NCI-H1105 (cell line): ENCODE results near the gene TMEM8B.

ENCODE experiments used
- DNase-seq: peaks from one replicate; lab custom pipeline; 2025; lab: John Stamatoyannopoulos, UW

The TMEM8B gene

GRCh38 chr9:35811381-35812024 is 17.5 kb upstream of the TMEM8B start:
- no peak for DNase-seq

- peak; percentile 96 for DNase-seq
Observed at GRCh38 chr9:35812025-35812602, 16.9 kb upstream of the TMEM8B start, which contains the start of gene SPAG8. Gene SPAG8 (minus strand): TSS chr9:35812262. CDS start chr9:35812147, 115 bp downstream.

DNA sequence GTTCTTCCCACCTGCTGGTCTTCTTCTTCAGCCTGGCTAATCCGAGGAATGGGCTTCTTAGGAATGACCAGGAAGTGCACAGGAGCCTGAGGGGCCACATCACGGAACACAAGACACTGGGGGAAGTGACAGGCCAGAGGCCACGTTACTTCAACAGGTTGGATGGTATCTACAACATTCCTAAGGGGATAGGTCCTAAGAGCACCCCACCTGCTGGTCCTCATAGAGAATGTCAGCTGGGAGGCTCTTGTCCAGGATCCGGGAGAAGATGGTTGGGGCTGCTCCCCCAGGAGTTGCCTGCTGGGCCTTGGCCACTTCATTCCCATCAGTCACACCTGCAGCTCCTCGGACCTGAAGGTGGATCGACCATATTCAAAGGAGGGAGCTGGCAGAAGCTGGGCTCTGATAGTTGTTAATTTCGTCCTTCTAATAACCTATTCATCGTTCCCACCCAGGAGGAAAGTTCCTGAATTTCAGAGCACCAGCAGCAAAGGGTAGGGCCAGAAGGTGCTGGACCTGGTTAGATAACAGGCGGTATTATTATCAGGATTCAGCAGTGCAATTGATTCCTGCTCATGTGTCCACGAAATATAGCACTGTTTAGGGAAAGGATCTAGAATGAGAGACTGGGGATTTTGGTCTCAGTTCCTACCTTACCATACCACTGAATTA is 15.5 kb upstream of the TMEM8B start:
- DNase-seq = no peak

- DNase-seq = no peak
Observed at GRCh38 chr9:35814106-35814840, 14.8 kb upstream of the TMEM8B start.

- peak; percentile 97 for DNase-seq
Observed at GRCh38 chr9:35814841-35815543, 14.0 kb upstream of the TMEM8B start, which contains the start of gene HINT2. Gene HINT2 (minus strand): TSS chr9:35815042. CDS start chr9:35814979, 63 bp downstream.

- DNase-seq = no peak
Observed at GRCh38 chr9:35816708-35817107, 12.3 kb upstream of the TMEM8B start.

GRCh38 chr9:35818341-35818740 is 10.7 kb upstream of the TMEM8B start:
- no peak for DNase-seq

GRCh38 chr9:35820076-35820475 is 9.0 kb upstream of the TMEM8B start:
- no peak for DNase-seq

DNA sequence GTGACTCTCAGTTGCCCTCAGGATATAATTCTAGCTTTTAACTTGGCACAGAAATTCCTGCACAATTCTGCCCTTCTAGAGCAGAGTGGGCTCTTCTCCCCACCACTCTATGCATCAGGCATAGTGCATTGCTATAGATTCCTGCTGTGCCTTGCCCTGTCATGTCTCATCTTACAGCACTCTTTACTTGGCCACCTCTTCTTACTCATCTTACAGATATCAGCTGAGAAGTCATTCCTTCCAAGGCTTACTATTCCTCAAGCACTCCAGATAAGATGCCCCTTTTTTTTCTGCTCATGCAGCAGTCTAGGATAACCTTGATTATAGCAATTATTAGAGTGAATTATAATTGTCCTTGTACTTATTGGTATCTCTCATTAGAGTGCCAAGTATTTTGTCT is 6.1 kb upstream of the TMEM8B start:
- DNase-seq = no peak

DNA sequence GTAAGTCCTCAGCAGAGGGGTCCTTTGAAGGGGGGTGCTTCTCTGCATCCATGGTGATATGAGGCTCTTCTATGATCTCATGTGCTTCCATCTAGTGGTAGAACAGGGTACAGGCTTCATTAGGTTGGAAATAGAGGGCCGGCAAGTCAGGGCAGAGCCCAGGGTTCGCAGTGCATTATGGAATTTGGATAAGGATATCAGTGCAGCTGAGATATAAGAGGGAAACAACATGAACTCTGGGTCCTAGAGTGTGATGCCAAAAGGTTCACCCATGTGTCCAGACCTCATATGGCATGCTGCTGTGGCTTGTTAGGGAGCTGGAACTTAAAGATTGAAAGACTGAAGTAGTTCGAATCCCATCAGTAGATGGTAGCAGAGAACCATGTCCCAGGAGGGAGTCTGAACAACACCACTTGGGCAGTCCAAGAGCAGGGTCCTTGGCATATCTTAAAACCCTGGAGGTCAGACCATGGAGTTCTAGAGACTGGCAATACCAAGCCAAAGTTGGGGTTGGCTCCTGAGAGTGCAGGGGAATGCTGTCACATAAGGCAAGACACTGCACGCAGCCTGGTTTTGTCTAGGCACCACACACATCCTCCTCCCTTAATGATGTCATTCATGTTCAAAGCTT is 2.8 kb upstream of the TMEM8B start:
- DNase-seq = peak; percentile 56

GRCh38 chr9:35827486-35827885 is 1.5 kb upstream of the TMEM8B start:
- DNase-seq = no peak

DNA sequence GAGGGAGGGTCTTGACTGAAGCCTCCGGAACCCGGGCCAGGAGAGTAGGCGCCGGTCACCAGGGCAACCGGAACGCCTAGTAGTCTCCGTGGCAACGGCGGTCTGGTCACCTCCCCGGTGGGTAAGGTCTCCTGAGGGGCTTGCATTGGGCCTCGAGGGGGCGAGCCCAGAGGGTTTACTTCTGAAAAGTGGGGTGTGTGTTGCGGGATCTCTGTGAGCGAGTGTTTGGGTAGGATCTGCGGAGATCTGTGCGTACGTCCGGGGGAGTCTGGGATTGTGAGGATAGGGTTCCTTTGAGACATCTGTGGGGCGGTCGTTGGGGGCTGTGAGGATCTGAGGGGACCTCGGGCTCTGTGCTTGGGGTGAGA is 328 bp upstream of the TMEM8B start, which contains the start of gene FAM221B:
FAM221B (minus strand) TSS at position 17 of the 368 bp plus-strand sequence. CDS start 2,571 bp downstream, outside the sequence.
- no peak for DNase-seq

GRCh38 chr9:35829764-35830096 is 702 bp downstream of the TMEM8B start:
- no peak for DNase-seq

DNA sequence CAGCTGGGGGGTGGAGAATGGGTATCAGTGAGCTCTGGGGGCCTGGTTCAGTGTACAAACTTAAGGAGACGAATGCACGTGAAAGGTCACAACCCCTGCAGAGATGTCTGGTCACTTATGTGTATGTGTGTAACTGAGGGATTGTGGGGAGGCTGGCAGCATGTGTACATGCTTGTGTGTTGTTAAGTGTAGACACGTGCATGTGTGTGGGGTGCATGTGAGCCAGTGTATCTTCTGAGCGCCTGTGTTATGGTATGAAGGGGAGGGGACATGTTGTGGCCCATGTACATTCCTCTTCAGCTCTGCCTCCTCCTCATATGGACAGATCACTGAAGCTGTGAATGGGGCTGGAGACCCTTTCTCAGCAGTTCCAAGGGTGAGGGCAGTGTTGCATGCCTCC is 2.0 kb downstream of the TMEM8B start:
- DNase-seq = no peak

DNA sequence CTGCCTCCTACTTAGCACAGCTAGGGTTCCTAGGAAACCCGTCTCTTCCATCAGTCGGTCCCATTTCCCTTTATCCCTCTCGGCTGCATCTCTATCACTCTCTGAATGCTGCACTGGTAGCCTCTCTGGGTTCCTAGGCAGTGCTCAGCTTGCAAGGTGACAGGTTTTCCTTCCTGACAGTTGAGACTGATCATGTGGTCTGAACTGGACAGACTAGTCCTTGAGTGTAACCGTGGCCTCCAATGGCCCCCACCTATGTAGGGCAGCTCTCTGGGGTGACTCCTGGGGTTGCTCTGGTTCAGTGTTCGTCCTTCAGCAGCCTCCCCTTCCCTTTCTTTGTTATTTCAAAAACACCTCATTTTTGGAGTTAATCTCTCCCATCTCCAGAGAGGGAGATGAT is 3.8 kb downstream of the TMEM8B start:
- no peak for DNase-seq

DNA sequence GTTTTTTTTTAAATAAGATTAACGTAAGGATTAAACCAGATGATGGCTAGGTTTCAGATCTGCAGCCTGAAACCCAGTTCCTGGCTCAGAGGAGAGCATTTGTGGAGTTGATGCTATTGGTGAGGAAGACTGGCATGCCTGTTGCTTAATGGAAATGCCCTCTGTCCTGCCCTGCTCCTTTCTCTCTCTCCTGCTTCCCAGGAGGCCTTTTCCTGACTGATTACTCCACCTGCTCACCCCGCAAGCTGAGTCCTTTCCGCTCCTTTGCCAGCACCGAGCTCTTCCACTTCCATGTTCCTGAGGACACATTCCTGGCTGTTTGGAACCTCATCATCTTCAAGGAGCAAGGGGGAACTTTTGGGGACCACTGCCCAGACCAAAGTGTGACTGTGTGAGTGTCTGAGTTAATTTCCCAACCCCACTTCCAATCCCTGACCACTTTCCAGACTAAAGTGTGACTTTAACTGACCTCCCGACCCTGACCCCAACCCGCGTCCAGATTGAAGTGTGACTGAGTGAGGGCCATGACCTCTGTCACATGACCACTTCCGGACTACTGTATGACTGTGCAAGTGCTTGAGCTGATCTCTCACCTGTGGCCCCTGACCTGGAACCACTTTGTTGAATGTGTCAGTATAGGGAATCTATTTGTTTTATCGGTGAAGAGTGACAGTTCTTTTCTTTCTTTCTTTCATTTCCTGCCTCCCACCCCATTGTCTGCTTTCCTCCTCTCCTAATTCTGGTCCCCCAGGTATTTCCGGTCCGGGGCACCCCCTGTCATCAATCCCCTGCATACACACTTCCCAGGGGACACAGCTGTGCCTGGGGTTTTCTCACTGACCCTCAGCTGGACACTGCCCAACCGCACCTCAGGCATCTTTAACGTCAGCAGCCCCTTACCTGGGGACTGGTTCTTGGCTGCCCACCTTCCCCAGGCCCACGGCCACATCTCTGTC is 5.5 kb downstream of the TMEM8B start:
- DNase-seq = no peak

DNA sequence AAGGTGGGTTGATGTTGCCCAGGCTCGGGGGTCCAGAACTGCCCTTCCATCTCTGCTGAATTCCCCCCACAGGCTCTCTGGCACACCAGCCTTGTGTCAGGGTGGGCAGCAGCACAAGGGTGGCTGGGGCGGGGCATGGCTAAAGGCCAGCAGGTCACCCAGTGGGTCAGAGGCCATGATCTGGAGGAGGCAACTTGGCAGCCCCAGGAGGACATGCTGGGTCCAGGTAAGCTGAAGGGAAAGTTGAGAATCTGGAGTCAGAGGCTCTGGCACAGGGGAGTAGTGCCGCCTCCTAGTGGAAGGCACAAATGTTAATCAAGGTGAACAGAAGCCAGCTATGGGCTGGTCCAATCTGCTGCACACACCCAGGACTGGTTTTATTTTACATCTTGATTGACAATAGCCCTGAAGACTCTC is 6.2 kb downstream of the TMEM8B start:
- no peak for DNase-seq

- no peak for DNase-seq
Observed at GRCh38 chr9:35835766-35836165, 6.7 kb downstream of the TMEM8B start.

DNA sequence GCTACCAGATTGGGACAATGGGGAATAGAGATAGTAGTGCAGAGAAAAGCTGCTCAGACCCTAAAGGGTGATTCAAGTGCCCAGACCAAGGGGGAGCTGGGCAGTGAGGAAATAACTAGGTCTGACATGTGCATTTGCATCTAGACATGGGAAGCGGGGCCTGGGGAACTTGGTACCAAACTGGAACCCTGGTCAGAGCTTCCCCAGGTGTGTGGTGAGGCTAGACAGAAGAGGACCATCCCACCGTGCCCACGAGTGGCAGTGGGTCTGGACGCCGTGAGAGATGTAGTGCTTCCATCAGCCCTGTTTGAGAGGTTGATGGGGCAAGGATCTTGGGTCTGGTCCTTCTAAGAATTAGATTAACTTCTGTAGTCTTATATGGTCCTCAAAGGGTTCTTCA is 7.6 kb downstream of the TMEM8B start:
- DNase-seq = no peak

DNA sequence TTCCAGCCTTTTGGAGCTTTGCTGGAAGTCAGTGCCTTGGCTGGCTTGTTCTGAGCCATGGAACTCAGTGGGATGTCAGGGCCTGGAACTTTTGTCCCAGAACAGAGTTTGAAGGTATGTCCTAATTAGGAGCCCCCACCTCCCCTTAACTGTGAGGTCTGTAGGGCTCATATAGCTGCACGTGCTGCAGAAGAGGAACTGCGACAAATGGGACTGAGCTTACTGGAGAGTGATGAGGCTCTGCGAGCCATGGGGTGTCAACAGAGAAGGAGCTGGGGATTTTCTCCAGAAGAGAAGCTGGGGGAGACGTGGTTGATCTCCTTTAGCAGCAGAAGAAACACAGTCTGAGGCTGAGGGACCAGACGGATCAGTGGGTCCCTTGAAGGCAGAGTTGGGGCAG is 10.9 kb downstream of the TMEM8B start:
- no peak for DNase-seq
